ENCODE measurements around the gene CD3E. TPM values are rescaled to one million over a fixed set of nuclear protein-coding genes. Genes with fewer than 3 reads are reported as not detected.

The CD3E gene
- total RNA-seq, 5 donors from 2014 or later (not counting 1 experiment from before 2014, with no cell fraction given): 555 to 659 (median 596) TPM

- Histone ChIP-seq H3K4me3 (ENCODE audit: control insufficient read depth in 1 of 2, extremely low read depth in 1 of 2, low read length in 1 of 2) (no peak overlapping the region), H3K27ac (ENCODE audit: low read length) (no peak overlapping the region), H3K4me1 (ENCODE audit: control insufficient read depth in 1 of 2, extremely low read depth in 1 of 2, insufficient read depth in 2 of 2, low read length in 2 of 2) (peaks cover 0 to 11% of the 10 kb centered on the region in 2 experiments), H3K9me3 (no peaks in the 10 kb centered on the region), H3K27me3 (replicated peaks in 1 of 2; ENCODE audit: control insufficient read depth in 2 of 2, extremely low read depth in 1 of 2, insufficient read depth in 2 of 2, low read length in 1 of 2) (no peaks in the 10 kb centered on the region), H3K36me3 (ENCODE audit: control insufficient read depth in 2 of 2, extremely low read depth in 1 of 2, insufficient read depth in 1 of 2, low read length in 1 of 2) (no peaks in the 10 kb centered on the region)
- ATAC-seq (replicated peaks in 1 of 4) (no peak), DNase-seq (no peak)
- H3K4me1 Mint-ChIP-seq: peaks cover 17 to 24% (median 19%) of the 10 kb centered on the region in 3 donors
- peaks cover 0 to 3% (median 0%) of the 10 kb centered on the region in 3 donors for H3K9me3 Mint-ChIP-seq
- ChIA-PET POLR2A (no interaction called here), CTCF (interaction anchor here (0.6 to 1.6 kb wide), 3 partner anchors 46 to 96 kb away, joined by 4 to 10 read pairs (median 7); partner anchors contain the start of gene JAML (in 1 of the 2))
- no peaks in the 10 kb centered on the region for H3K36me3 Mint-ChIP-seq
- no peak overlapping the region for H3K27ac Mint-ChIP-seq
- no peak overlapping the region for H3K4me3 Mint-ChIP-seq
- no CpG with 5 or more reads among the region's 2 CpGs for WGBS (ENCODE audit: insufficient coverage)
- H3K27me3 Mint-ChIP-seq: no peaks in the 10 kb centered on the region
These were observed 10.5 kb upstream of the CD3E start for GRCh38 chr11:118294053-118294452.

- peaks cover 0 to 11% of the 10 kb centered on the region in 2 experiments for H3K4me1 ChIP-seq (ENCODE audit: control insufficient read depth in 1 of 2, extremely low read depth in 1 of 2, insufficient read depth in 2 of 2, low read length in 2 of 2)
- Mint-ChIP-seq H3K27ac (no peak overlapping the region), H3K27me3 (no peaks in the 10 kb centered on the region), H3K4me1 (peaks cover 21 to 22% (median 22%) of the 10 kb centered on the region in 3 donors), H3K36me3 (no peaks in the 10 kb centered on the region), H3K4me3 (no peak overlapping the region), H3K9me3 (no peaks in the 10 kb centered on the region)
- POLR2A ChIA-PET: interaction anchor here (1.0 to 1.4 kb wide), 2 partner anchors 44 to 50 kb away, joined by 3 to 5 read pairs; partner anchors contain the start of gene CD3G (in 1 of the 2)
- no peaks in the 10 kb centered on the region for H3K27me3 ChIP-seq (replicated peaks in 1 of 2; ENCODE audit: control insufficient read depth in 2 of 2, extremely low read depth in 1 of 2, insufficient read depth in 2 of 2, low read length in 1 of 2)
- CTCF ChIA-PET: interaction anchor here (0.7 to 2.5 kb wide), 36 partner anchors 8 to 193 kb away, joined by 3 to 20 read pairs (median 4); partner anchors contain the start of genes CD3D (in 1 of the 2), CD3E (in 1 of the 2), CD3G (in 1 of the 2) and JAML (in 1 of the 2)
- WGBS (ENCODE audit: insufficient coverage): 100% methylated on average over 1 of the region's 5 CpGs
- H3K4me3 ChIP-seq (ENCODE audit: control insufficient read depth in 1 of 2, extremely low read depth in 1 of 2, low read length in 1 of 2): no peak overlapping the region
- no peaks in the 10 kb centered on the region for H3K9me3 ChIP-seq
- H3K36me3 ChIP-seq (ENCODE audit: control insufficient read depth in 2 of 2, extremely low read depth in 1 of 2, insufficient read depth in 1 of 2, low read length in 1 of 2): no peaks in the 10 kb centered on the region
- ATAC-seq (replicated peaks in 1 of 4) (peak in 2 of 4 experiments; percentile 24 to 42), DNase-seq (peak in 1 of 35 experiments; percentile 24)
- H3K27ac ChIP-seq (ENCODE audit: low read length): no peak overlapping the region
These were observed 9.3 kb upstream of the CD3E start for GRCh38 chr11:118295199-118295598.

DNA sequence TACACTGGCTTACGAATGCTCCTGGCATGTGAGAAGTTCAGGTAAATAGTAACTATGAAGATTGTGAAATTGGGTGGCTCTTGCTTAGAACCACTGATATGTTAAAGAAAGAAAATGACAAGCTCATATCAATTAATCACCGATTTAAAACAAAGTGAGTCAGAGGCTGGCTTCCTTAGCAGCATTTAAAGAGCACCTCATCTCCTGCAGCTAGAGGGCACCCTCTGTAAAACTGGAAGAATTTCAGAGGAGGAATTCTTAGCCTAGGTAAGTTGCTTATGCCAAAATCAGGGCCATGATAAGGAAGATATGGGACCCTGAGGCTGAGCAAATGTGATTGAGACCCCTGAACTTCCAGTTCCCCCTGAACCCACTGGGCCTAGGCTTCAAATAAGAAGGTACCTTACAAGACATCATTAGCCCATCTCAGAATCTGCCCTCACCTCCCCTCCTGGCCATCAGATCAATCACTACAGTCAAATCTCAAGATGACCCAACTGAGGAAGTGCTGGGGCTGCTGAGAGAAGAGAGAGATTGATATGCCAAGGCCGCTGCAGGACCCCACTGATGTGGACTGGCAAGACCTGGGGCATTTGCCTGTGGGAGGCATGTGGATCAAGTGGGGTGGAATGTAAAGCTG is 8.6 kb upstream of the CD3E start:
- DNase-seq (peak in 27 of 35 experiments; percentile 8 to 76 (median 36)), ATAC-seq (replicated peaks in 1 of 4) (peak; percentile 79 to 83 (median 80))
- ChIA-PET POLR2A (interaction anchor here (1.0 to 1.4 kb wide), 2 partner anchors 43 to 49 kb away, joined by 3 to 5 read pairs; partner anchors contain the start of gene CD3G (in 1 of the 2)), CTCF (interaction anchor here (0.5 to 2.5 kb wide), 39 partner anchors 8 to 193 kb away, joined by 3 to 20 read pairs (median 4); partner anchors contain the start of genes CD3D (in 1 of the 2), CD3E (in 1 of the 2), CD3G (in 1 of the 2) and JAML (in 1 of the 2))
- Histone ChIP-seq H3K27ac (ENCODE audit: low read length) (peak overlapping the region; percentile 14), H3K4me1 (ENCODE audit: control insufficient read depth in 1 of 2, extremely low read depth in 1 of 2, insufficient read depth in 2 of 2, low read length in 2 of 2) (peaks cover 0 to 8% of the 10 kb centered on the region in 2 experiments), H3K27me3 (replicated peaks in 1 of 2; ENCODE audit: control insufficient read depth in 2 of 2, extremely low read depth in 1 of 2, insufficient read depth in 2 of 2, low read length in 1 of 2) (no peaks in the 10 kb centered on the region), H3K9me3 (no peaks in the 10 kb centered on the region), H3K4me3 (ENCODE audit: control insufficient read depth in 1 of 2, extremely low read depth in 1 of 2, low read length in 1 of 2) (no peak overlapping the region), H3K36me3 (ENCODE audit: control insufficient read depth in 2 of 2, extremely low read depth in 1 of 2, insufficient read depth in 1 of 2, low read length in 1 of 2) (no peaks in the 10 kb centered on the region)
- H3K27ac Mint-ChIP-seq: peak overlapping the region; percentile 79 to 80
- no peaks in the 10 kb centered on the region for H3K36me3 Mint-ChIP-seq
- H3K27me3 Mint-ChIP-seq: no peaks in the 10 kb centered on the region
- H3K4me3 Mint-ChIP-seq: no peak overlapping the region
- WGBS (ENCODE audit: insufficient coverage): 88% methylated on average over 1 of the region's 3 CpGs
- no peaks in the 10 kb centered on the region for H3K9me3 Mint-ChIP-seq
- H3K4me1 Mint-ChIP-seq: peaks cover 21 to 22% (median 22%) of the 10 kb centered on the region in 3 donors

GRCh38 chr11:118301600-118302195 is 2.8 kb upstream of the CD3E start:
- DNase-seq: no peak
- no peaks in the 10 kb centered on the region for H3K9me3 Mint-ChIP-seq
- H3K36me3 ChIP-seq (ENCODE audit: control insufficient read depth in 2 of 2, extremely low read depth in 1 of 2, insufficient read depth in 1 of 2, low read length in 1 of 2): no peaks in the 10 kb centered on the region
- no peaks in the 10 kb centered on the region for H3K27me3 Mint-ChIP-seq
- H3K4me1 Mint-ChIP-seq: peaks cover 45 to 60% (median 58%) of the 10 kb centered on the region in 3 donors
- H3K36me3 Mint-ChIP-seq: peaks cover 12% of the 10 kb centered on the region
- ChIA-PET CTCF (interaction anchor here (0.8 to 2.0 kb wide), 7 partner anchors 10 to 103 kb away, joined by 3 to 27 read pairs (median 5); no protein-coding TSS in a partner anchor), POLR2A (interaction anchor here in 1 of 2 donors (0.6 to 0.8 kb wide), 4 partner anchors 17 to 288 kb away, joined by 3 to 9 read pairs (median 4); no protein-coding TSS in a partner anchor)
- no peak for ATAC-seq (replicated peaks in 1 of 4)
- no peaks in the 10 kb centered on the region for H3K27me3 ChIP-seq (replicated peaks in 1 of 2; ENCODE audit: control insufficient read depth in 2 of 2, extremely low read depth in 1 of 2, insufficient read depth in 2 of 2, low read length in 1 of 2)
- peak overlapping the region; percentile 100 for H3K27ac Mint-ChIP-seq
- no peaks in the 10 kb centered on the region for H3K9me3 ChIP-seq
- peaks cover 15 to 42% of the 10 kb centered on the region in 2 experiments for H3K4me1 ChIP-seq (ENCODE audit: control insufficient read depth in 1 of 2, extremely low read depth in 1 of 2, insufficient read depth in 2 of 2, low read length in 2 of 2)
- no peak overlapping the region for H3K27ac ChIP-seq (ENCODE audit: low read length)
- 86% methylated on average over 6 of the region's 8 CpGs for WGBS (ENCODE audit: insufficient coverage)
- H3K4me3 ChIP-seq (ENCODE audit: control insufficient read depth in 1 of 2, extremely low read depth in 1 of 2, low read length in 1 of 2): no peak overlapping the region
- H3K4me3 Mint-ChIP-seq: peak overlapping the region in 1 of 3 donors; percentile 99

DNA sequence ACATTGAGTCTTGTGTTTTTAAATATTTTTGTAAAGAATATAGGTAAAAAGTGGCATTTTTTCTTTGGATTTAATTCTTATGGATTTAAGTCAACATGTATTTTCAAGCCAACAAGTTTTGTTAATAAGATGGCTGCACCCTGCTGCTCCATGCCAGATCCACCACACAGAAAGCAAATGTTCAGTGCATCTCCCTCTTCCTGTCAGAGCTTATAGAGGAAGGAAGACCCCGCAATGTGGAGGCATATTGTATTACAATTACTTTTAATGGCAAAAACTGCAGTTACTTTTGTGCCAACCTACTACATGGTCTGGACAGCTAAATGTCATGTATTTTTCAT is 333 bp upstream of the CD3E start:
- Mint-ChIP-seq H3K27ac (peak overlapping the region; percentile 100), H3K27me3 (no peaks in the 10 kb centered on the region), H3K4me1 (peaks cover 70 to 85% (median 83%) of the 10 kb centered on the region in 3 donors), H3K9me3 (no peaks in the 10 kb centered on the region), H3K36me3 (peaks cover 30% of the 10 kb centered on the region), H3K4me3 (peak overlapping the region; percentile 95 to 99 (median 99))
- H3K36me3 ChIP-seq (ENCODE audit: control insufficient read depth in 2 of 2, extremely low read depth in 1 of 2, insufficient read depth in 1 of 2, low read length in 1 of 2): peaks cover 0 to 24% of the 10 kb centered on the region in 2 donors
- H3K4me1 ChIP-seq (ENCODE audit: control insufficient read depth in 1 of 2, extremely low read depth in 1 of 2, insufficient read depth in 2 of 2, low read length in 2 of 2): peaks cover 36 to 58% of the 10 kb centered on the region in 2 experiments
- peak overlapping the region in 1 of 2 donors; percentile 87 for H3K4me3 ChIP-seq (ENCODE audit: control insufficient read depth in 1 of 2, extremely low read depth in 1 of 2, low read length in 1 of 2)
- H3K9me3 ChIP-seq: no peaks in the 10 kb centered on the region
- no peaks in the 10 kb centered on the region for H3K27me3 ChIP-seq (replicated peaks in 1 of 2; ENCODE audit: control insufficient read depth in 2 of 2, extremely low read depth in 1 of 2, insufficient read depth in 2 of 2, low read length in 1 of 2)
- no CpG with 5 or more reads among the region's 1 CpG for WGBS (ENCODE audit: insufficient coverage)
- POLR2A ChIA-PET: interaction anchor here (0.6 to 1.7 kb wide), 6 partner anchors 35 to 52 kb away, joined by 3 to 5 read pairs (median 4); partner anchors contain the start of genes CD3D (in 1 of the 2) and MPZL3 (in 1 of the 2)
- ATAC-seq (replicated peaks in 1 of 4) (peak; percentile 32 to 58 (median 34)), DNase-seq (peak in 2 of 35 experiments; percentile 15 to 38)
- peak overlapping the region; percentile 91 for H3K27ac ChIP-seq (ENCODE audit: low read length)
- CTCF ChIA-PET: interaction anchor here (0.5 to 3.0 kb wide), 11 partner anchors 8 to 106 kb away, joined by 3 to 20 read pairs (median 3); partner anchors contain the start of gene MPZL3 (in 1 of the 2)

All from T-cell (primary cell).